NCI-H2107 (cell line): Measurements from ENCODE around the gene ALOX15.
"Not testable (repeated sequence)": the region's sequence is repeated elsewhere in the genome, so short reads cannot be mapped to it uniquely, and the experiment has no call there.

Experiments
- DNase-seq: peaks from one replicate; lab custom pipeline; 2025; lab: John Stamatoyannopoulos, UW

The ALOX15 gene

GRCh38 chr17:4594931-4595684, 46.4 kb downstream of the ALOX15 start:
- DNase-seq, result no peak

- DNase-seq, result no peak
Measured at GRCh38 chr17:4594406-4594805, 47.1 kb downstream of the ALOX15 start.

- DNase-seq, result no peak
Measured at GRCh38 chr17:4593021-4593421, 48.5 kb downstream of the ALOX15 start.

GRCh38 chr17:4592240-4593005, 49.1 kb downstream of the ALOX15 start:
- DNase-seq, result no peak

DNA sequence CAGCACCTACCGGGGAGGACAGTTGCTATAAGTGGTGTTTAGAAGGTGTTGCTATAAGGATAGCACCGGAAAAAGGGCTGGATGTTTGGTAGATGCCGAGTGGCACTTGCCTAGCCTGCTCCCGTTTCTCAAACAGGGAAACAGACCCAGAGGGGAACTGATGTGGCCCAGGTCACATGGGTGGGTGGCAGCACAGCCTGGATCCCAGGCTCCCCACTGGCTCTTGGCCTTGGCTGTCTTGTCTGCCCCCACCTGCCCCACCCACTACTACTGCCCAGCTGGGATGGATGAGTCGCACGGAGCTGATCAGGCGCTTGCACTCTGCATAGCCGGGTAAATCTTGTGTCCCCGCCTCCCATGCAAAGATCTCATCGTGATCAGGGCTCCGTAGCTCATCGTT, 49.9 kb downstream of the ALOX15 start:
- no peak for DNase-seq

DNA sequence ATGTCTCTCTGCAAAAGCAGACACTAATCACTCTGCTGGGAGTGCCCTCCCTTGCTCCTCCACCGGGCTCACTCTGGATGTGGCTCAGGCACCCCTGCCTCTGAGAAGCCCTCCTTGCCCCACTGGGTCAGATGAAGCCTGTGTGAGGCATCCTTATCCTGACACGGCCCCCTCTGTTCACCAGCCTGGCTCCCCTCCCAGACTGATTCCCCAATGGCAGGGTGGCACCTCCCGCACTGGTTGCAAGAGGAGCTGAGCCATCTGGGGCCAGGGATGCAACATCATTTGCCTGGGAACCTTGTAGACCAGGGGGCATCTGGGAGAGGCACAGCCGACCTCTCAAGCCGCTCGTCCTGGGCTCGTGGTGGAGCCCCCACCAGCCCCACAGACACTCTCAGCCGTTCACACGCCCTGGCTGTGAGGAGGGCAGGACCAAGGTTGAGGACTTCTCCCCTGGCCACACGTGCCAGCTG, 50.5 kb downstream of the ALOX15 start:
- no peak for DNase-seq

GRCh38 chr17:4590042-4590441, 51.4 kb downstream of the ALOX15 start:
- DNase-seq, result not testable (repeated sequence)

DNA sequence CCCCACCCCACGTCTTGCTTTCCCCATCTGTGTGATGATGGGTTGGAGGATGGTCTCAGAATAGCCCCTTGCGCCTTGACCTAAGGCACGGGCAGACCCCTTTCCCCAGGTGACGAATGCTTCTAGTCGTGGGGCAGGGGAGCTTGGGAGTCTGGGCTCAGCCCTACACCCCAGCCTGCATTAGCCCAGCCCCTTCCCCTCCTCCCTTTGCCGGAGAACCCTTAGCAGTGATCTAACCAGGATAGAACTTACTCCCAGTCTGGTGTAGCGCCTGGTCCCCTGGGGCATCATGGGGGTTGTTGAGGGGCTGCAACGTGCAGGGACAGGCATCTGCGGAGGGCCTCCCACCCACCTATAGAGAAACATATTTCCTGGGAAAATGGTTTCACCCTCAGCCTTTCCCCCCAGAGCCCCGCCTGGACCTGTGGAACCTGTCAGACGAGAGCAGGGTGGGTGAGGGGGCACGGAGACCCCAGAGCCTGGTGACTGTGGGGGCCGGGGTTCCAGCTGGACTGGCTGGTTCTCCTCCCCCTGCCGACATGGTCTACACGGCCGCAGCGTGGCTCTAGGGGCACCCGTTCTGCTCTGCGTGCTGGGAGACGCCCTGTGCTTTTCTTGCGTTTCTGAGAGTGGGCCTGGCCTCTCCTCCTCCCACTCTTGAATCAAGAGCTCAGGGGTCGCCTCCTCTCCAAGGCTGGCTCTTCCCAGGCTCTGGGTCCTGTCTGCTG, 52.4 kb downstream of the ALOX15 start:
- no peak for DNase-seq

DNA sequence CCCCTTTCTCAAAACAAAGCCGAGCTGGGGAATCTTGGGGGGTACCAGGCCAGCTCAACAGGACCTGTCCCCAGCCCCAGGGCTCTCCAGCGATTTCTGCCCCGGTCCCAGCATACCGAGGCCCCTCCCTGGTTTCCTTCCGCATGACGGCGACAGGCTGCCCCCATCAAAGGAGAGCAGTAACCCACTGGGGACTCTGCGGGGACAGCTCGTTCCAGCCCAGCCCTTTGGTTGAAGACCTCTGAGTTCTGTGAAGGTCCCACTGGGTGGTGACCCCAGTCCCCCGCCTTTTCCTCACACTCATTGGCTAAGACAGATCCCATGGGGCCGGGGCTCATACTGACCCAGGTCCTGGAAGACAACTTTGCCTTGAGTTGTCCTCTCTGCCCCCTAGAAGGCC, 53.1 kb downstream of the ALOX15 start:
- no peak for DNase-seq

DNA sequence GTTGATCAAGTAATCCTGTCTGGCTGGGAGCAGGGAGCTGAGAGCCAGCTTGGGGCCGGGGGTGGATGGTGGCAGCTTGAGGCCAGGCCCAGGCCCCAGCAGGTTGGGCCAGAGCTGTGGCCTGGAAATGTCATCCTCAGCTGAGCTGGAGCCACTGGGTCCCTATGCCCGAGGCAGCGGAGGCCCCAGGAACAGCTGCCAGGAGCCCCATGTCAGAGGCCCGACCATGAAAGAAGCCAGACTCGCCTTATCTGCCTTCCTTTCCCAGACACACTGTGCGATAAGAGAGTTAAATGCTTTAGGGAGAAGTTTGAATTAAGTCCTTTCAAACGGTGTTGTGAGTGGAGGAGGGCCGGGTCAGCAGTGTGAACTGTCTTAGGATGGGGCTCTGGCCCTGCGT, 53.7 kb downstream of the ALOX15 start:
- no peak for DNase-seq

DNA sequence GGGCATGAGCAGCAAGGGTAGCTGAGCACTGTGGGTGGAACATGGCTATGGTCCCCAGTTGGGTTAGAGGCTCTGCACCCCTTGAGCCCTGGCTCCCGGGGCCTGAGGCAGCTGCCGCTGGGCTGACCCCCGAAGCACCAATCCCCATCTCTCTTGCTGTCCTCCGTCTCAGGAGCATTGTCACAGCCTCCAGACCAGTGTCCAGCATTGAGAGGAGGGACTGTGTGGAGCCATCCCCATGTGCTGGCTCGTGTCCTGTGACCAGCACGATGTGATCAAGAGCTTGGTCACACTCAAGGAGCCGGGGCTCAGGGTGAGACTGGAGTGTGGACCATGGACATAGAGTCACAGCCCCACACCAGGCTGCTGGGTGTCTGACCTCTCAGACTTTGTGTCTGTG, 54.3 kb downstream of the ALOX15 start:
- no peak for DNase-seq

DNA sequence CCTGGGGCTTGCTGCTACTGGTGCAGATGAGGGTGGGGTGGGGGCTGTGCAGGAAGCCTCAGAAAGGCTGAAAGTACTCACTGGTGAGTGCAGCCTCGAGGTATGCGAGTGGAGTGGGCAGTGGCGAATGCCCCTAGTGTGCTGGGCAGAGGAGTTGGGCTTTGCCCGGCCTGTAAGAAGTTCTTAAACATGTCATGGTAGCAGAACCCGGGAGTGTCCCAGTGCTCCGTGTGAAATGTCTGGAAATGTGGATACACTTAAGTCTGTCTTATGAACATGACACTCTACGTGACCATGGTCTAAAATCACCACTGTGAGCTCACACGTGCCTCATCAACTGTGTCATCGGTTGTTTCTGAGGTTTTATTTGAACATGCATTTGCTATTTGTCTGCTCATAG, 55.4 kb downstream of the ALOX15 start:
- no peak for DNase-seq

DNA sequence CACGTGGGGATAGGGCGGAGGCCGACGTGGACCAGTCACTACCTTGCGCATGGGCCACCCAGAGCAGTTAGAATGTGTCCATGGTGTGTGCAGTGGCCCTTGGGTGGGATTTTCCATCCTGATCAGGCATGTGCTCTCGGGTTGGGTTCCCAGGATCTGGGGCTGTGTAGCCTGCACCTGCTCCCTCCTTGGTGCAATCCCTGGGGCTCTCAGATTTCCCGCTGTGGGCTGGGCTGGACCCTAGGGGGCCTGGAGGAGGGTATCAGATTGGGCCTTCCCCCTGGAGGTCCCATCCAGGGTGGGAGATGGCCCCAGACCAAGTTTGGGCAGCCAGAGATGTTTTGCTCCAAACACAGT, 55.9 kb downstream of the ALOX15 start:
- no peak for DNase-seq

DNA sequence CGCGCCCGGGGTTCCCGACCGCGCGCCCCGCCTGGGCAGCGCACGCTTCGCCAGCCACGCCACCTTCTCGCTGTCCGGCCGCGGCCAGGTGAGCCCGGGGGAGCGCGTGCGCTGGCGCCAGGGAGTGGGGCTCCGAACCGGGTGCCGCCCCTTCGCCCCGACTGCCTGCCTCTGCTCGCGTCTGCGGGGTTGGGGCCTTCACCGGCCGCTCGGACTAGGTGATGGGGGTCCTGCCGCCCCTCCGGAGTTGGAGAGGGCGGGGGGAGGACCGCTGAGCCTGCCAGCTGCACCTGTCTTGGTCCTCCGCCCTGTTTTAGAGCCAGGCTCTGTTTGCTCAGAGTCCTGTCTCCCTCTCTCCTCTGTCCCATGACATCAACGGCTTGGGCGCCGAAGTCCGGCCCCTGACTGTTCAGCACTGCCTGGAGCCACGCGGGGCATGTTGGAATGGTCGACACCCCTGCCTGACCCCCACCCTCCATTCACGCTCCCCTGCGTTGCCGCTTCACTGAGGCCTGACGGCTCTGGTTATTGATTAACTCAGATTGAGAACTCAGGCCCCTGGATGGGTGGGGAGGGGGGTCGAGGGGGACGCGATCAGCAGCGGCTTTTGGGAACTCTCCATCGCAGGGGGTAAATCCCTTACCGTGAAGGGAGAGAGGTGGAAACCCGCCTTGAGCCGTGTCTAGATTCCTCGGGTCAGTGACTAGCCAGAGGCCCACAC, 56.4 kb downstream of the ALOX15 start:
- no peak for DNase-seq

DNA sequence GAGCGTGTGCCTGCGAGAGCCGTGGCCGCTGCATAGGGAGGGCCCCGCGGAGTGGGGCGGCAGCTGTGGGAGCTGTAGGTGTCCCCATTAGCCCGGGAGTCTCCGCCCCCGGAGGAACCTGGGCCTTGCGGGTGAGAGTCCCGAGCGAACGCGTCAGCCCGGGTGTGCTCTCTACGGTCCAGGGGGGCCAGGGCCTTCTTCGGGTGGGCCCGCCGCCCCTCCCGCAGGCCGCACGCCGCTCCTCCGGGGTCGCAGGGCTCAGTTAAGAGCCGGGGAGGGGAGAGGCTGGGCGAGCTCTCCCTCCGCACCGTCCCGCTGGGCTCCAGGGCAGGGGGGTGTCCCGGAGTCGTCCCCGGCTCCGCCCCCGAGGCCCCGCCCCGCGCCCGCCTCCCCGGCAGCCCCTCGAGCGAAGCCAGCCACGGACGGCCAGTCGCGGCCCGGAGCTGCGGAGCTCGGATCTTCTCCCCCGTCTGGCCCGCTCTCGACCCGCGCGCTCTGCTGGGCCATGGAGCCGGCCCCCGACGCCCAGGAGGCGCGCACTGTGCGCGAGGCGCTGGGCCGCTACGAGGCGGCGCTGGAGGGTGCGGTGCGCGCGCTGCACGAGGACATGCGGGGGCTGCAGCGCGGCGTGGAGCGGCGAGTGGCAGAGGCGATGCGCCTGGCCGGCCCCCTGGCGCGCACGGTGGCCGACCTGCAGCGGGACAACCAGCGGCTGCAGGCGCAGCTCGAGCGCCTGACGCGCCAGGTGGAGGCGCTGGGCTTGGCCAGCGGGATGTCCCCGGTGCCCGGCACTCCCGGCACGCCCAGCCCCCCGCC, 57.2 kb downstream of the ALOX15 start, which contains the start of gene SMTNL2:
Gene SMTNL2 (plus strand): TSS at position 429 of the 816 bp plus-strand sequence. CDS start 77 bp downstream, at position 506.
- DNase-seq, result no peak

GRCh38 chr17:4583782-4584100, 57.7 kb downstream of the ALOX15 start:
- DNase-seq, result no peak

- DNase-seq, result no peak
Measured at GRCh38 chr17:4583206-4583605, 58.3 kb downstream of the ALOX15 start.

DNA sequence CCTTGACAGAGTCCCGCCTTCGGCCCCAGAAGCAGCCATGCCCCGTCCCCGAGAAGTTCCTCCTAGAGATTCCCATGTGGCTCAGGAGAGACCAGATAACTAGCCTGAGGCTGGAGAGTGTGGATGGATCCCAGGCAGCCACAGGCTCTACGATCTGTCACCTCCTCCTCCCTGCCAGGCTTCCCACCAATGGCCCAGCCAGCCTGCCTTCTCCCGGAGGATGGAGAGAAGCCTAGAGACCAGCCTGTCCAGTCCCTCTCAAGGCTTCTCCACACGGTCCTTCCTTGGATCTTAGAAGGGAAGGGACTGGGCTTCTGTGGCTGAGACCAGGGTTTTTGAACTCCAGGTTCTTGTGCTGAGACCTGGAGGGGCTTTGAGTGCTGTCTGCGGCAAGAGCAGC, 58.8 kb downstream of the ALOX15 start:
- DNase-seq, result no peak

- DNase-seq, result no peak
Measured at GRCh38 chr17:4582101-4582501, 59.4 kb downstream of the ALOX15 start.
